HG03196 (cell line): ENCODE results near the gene CEBPG.

Source experiments
- ATAC-seq: cut with Tn5 transposase; IDR thresholded peaks from one replicate; pipeline ENCODE4 v1.9.1; 2021; ENCODE audit not compliant: unreplicated experiment

CEBPG gene

DNA sequence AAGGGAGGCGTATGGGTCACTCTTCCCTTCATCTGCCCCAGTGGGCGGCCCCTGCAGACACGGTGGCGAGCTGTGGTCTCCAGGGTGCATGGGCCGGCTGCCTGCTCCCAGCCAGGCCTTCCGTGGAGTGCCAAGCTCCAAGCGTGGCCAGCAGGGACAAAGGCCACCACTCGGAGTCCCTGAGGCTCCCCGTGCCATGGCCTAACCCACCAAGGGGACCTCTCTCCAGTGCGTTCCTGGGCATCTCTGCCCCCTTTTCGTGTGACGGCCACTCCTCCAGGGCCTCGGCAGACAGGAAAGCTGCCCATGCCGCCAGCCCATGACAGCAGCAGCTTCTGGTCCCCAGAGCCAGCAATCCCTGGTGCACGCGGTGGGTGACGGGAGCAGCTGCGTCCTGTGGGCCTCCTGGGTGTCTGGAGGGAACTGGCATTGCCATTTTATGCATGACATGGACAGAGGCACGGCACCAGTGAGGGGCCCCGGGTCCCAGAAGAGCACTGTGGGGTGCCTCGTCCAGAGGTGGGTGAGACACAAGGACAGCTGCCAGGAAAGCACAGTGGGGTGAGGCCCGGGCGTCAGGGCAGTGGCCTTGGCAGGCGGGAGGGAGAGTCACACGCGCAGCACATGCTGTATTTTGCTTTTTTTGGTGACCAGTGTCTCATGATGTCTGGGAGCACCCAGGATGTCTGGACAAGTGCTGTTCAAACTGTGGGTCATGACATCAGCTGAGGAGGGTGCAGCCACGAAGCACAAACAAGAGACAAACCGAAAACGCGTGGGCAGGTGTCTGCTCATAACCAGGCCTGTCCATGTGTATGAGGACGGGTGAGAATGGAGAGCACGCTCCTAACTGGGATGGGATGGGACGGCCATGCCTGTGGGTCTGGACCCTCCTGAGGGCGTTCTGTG is 32.3 kb downstream of the CEBPG start:
- no peak for ATAC-seq

DNA sequence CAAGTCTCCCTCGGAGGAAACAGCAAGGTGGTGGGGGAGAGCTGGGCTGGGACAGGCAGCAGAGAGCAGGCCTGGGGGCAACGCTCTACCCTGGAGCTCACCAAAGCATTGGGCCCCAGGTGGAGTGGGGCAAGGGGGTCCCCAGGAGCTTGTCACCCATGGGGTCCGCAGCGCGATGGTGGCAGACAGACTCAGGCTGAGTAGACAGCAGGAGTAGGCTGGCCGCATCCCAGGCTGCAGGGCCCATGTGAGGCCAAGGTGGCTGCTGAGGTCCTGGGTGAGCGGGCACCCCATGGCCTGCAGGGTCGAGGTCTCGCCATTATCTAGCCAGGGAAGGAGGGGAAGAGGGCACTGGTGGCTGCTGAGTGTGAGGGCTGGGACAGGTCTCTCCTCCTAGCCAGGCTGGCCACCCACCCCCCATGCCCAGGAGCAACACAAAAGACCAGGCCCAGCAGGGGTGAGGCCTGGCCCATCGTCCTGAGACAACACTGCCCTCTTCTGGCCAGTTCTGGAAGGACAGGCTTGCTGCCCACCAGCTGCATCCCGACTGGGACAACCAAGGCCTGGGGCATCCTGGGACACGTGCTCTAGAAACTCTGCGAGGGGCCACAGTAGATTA is 33.1 kb downstream of the CEBPG start:
- no peak for ATAC-seq

DNA sequence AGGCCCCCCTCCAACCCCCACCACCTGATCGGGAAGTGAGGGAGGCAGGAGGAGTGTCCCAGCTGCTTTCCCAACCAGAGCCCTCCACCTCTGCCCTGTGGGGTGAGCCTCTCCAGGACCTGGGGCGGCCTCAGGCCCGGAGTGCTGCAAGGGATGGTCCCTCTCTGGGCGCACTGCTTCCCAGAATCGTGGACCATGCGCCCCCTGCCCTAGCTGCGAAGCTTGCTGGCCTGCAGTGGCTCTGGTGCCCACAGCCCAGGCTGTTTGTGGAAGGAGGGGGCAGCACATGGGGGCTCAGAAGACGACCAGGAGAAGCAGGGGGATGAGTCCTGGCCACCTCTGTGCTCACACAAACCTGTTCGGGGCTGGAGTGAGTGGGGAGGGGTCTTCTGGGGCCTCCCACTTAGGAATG is 33.6 kb downstream of the CEBPG start:
- no peak for ATAC-seq

DNA sequence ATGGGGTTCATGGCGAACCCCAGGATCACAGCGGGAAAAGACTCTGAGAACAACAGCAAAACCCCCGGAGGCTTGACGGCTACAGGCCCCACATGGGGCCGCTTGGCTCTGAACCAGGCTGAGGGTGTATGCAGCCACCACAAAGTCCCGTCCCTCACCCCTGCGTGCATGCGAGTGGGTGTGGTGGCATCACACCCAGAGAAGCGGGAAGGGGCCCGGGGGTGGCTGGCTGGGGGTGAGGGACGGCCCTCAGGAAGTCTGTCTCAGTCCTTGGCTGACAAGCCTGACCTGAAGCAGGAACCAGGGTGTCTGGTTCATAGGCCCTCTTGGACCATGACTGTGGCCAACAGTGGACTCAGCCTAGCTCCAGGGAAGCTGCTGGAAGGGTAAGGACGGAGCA is 34.2 kb downstream of the CEBPG start:
- no peak for ATAC-seq

DNA sequence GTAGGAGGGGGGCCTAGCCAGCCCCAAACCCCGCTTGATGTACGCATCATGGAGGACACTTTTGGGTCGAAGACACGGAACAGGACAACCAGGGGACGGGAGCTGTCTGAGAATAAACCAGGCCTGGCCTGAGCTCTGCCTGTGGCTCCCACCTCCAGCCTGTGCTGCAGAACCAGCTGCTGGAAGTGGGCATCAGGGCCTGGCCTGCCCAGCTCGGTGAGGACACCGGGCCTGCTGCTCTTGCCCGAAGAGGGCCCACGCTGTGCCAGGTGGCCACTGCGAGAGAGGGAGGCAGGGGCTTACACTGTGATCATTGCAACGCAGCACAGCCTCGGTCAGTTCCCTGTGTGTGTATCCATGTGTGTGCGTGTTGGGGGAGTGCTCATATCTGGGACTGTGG is 34.6 kb downstream of the CEBPG start:
- ATAC-seq, result no peak

DNA sequence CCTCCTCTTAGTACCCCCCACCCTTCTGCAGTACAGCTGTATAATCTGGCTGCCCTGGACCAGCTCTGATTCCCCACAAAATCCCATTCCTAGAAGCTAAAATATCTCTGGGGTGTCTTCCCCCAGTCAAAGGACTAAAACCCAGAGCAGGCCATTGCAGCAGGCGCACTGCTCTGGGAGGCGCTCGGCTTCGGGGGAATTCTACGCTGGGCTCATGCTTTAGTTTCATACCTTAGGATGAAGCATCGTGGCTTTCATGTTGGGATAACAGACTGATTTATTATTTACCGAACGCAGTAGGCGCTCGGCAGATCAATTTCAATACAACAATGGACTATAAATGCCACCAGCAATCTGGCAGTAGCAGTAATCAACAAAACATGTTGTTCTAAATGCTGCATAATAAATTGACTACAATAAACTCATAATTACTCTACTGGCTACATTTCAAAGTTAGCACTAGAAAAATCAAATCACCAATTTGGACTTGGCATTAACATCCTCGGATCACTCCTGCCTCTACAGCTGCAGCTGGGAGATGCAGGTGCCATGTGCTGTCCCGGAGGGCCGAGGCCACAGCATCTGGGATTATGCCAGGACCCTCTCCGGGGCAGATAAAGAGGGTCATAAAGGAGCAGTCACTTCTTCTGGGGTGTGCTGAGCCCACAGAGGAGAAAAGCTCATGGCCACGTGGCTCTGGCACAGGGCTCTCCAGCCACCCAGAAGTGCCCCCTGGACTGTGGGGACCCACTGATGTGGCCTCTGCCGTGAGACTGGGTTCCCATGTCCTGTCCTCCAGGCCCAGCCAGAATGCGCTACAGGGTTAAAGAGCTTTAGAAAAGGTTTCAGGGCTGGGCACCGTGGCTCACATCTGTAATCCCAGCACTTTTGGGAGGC is 35.3 kb downstream of the CEBPG start:
- ATAC-seq, result no peak

DNA sequence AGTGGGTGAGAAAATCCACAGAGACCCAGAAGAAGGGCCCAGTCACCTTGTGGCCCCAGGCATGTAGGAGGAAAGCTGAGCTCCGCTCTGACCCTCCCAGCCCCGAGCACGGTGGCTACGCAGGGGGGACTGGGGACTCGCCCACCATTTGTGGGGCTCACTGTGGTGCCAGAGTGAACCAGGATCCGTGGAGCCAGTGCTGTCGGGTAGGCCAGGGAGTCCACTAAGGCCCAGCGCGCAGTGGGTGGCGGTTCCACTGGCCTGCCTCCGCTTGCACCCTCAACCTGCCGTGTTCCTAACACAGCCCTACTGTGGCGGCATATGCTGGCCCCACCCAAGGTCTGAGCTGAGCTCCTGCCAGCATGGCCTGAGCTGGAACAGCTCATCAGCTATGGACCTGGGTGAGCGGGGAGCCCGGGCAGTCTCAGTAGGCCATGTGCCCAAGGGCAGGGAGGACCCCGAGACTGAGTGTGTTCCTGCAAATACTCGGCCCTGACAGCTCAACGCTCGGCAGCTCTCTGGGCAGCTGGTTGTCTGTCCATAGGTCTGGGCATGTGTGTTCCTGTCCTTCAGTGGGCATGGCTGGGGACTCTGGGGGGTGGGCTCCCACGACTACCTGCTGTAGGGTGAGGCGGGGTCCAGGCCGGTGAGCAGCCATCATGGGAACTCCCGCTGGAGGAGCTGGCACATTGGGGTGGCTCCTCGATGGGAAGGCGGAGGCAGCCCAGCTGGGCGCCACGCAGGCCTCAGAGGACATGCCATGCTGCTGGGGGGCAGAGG is 36.6 kb downstream of the CEBPG start:
- no peak for ATAC-seq

DNA sequence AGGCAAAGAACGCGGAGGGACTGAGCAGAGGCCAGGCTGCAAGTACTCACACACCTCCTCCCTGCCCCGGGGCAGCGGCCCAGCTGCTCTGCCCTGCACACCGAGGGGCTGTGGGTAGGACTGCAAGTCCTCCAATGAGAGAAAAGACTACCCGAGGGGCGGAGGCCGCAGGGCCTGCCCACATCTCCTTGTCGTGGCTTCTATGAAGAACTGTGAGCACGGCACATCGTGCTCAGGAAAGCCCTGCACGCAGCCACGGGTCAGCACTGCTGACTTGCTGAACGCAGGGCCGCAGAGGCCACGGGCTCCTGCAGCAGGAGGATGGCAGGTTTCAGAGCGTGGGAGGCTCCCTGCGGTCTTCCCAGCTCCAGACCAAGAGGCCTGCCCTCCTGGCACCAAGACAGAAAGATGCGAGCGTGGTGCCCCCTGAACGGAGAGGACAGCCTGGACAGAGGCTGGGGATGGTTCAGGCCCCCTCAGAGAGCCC is 37.4 kb downstream of the CEBPG start:
- no peak for ATAC-seq

DNA sequence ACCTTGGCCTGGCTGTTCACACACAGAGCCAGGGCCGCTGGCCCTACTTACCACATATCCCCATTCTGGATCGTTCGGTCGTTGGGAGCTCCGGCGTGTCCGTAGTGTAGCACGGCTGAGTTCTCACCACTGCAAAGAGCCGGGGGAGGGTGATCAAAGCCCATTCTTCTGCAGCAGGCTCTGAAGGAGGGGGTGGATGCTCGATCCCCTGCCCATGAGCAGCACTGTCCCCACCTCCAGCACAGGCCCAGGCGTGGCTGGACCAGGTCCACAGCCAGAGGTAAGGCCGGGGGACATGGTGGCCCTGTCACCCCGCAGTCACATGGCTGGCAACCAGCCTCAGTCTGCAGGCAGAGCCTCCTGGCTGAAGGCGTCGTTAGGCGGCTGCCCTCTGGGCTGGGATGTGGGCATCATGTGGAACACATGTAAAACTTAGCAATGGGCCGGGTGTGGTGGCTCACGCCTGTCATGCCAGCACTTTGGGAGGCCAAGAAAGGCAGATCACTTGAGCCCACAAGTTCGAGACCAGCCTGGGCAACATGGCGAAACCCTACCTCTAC is 38.2 kb downstream of the CEBPG start:
- no peak for ATAC-seq

DNA sequence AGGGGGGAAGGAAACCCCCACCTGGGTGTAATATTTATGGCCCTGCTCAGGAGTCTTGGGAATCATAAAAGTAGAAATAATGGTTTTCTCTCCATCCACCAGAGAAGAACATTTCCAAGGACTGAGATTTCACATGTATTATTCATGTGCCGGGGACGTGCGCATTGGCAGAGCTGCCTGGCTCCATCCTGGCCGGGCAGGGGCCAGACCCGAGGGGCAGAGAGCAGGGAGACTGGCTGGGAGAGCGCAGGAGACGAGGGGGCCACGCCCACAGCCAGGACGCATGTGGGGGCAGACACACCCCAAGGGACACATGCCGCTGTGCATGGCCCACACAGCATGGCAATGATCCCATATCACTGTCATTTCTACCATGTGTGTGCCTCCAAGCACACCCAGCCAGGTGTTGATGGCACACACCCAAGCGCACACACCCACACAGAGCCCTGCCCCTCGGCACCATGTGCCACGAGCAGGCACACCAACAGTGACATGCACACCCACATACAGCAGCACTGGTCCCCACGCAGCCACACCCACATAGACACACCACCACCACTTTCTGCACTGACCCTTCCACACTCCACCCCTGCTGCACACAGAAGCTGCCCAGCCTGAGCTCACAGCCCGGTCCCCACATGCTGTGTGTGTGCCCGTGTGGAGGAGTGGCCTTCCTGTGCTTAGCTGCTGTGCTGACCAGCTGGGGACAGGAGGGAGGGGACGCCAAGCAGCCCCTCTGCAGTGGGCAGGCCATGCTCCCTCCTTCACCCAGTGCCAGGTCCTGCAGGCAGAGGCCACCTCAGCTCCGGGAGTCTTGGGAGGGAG is 39.3 kb downstream of the CEBPG start:
- ATAC-seq, result no peak

DNA sequence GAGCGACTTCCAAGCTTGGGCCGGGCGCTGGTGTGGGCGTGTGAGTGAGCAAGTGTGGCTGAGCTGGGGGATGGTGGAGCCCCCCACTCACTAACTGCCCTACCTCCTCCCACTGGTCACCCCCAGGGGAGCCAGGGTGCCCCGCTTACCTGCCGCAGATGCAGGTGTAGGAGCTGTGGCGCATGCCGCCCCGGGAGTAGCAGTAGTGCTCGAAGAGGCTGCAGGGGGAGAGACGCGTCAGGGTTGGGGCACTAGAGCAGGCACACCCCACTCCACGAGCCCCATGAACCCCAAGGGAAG is 39.9 kb downstream of the CEBPG start:
- no peak for ATAC-seq

DNA sequence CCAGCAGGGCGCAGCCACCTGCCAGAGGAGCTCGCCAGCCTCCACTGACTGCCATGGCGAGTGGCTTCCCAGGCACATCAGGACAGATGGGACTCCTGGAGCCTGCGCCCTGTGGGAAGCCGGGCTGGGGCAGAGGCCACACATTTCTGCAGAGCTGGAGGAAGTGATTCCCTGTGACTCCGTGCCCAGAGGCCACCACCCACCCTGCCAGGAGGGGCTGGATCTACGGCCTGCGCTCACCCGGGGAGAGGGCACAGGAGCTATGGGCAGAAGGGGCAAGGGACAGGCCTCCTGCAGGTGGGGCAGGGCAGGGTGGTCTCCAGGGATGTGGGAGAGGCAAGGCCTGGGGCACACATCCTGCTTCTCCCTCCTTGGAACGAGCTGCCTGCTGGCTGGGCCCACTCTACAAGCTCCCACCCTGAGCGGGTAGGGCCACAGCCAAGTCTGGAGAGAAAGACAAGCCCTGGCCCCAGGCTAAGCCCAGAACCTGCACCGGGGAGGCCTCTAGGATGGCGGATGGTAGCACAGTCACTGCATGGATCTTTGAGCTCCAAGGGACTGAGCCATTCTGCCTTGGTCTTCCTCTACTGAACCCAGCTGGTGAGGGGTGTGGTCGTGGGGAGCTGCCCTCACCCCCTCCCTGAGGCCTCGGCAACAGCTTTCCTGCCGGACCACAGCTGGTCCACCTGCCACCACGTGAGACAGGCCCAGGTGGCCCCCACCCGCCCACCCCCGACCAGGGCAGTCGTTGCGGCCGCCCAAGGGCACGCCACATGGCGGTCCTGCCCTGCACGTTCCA is 40.6 kb downstream of the CEBPG start:
- ATAC-seq, result no peak

DNA sequence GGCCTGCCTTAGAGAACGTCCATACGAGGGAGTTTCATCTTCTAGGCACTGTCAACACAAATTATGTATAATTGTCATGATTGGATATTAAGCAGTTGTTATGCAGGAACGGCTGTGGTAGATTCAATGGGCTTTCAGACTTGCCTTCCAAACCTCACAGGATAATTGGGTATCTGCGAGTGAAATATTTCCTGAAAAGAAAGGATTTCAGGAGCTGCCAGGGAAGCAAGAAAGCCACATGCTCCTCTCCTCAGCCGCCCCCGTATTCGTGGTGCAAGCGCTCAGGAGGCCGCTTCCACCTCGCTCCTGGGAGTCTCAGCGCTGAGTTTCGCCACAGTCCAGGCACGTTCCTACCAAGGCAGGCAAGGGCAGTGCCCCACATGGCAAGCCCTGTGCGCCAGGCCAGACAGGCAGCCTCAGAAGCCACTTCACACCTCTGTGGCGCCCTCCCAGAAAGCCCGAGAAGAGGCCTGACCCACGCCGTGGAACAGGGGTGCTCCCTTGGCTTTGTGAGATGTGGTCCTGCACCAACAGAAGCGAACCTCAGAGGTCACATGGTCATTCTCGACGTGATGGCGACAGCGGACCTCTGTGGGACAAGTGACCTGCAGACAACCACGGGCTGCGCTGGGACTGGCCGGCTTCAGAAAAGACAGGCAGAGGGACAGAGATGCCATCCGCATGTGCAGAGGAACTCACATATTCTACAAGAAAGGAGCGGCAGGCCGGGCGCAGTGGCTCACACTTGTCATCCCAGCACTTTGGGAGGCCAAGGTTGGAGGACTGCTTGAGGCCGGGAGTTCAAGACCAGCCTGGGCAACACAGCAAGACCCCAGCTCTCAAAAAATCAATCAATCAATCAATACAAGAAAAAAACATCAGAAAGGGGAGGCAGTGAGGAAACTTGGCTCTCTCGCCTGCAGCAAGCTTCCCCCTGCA is 41.4 kb downstream of the CEBPG start:
- no peak for ATAC-seq

DNA sequence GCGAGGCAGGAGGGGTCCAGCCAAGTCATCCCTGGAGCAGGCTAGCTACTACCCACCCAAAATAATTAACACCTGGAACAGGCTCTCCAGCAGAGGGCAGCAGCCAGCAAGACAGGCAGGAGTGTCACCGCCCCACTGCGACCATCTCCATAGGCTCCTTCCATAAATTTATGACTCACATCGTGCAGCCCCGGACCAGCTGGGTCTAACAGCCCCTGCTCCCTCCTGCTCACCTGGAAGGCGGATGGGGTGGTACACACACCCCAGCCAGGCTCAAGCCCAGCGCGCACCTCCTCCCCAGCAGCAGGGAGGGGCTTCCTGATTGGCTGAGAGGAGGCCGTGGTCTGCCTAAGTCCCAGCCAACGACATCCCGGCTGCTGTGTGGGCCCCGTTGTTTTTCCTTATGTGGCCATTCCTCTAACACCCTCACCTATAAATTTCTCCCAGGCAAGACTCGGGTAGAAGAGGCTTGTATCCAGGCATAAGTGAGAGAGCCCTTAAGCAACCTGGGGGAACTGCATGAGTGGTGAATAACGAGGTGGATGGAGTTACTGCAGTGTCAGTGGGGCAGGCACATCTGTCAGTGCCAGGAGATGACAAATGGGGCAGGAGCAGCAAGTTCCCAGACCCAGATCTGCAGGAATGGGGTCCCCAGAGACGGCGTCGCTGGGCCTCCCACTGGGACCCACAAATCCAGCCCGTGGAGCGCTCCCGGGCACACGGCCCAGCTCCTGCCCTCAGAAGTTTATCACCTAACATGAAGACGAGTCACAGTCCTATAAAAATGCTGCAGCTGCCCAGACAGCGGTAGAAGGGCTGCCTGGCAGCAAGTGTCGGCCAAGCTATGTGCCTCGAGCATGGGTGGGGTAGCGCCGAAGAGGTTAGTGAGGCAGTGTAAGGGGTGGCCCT is 43.1 kb downstream of the CEBPG start:
- no peak for ATAC-seq

DNA sequence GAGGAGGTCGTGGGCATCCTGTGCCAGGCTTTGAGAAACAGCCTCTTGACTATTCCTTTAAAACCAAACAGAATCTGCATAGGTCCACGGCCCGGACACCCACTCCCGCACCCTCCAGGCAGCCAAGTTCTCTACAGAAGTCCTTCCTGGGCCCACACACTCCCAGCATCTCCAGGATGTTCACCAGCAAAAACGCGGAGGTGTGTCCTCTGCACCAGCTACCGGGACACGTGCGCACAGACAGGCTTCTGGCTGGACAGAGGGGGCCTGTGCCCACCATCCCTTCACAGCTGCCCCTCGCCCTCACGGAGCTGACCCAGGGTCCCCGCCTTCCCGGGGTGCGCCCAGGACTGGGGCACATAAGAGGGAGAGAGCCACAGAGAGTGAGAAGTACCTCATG is 44.2 kb downstream of the CEBPG start:
- ATAC-seq, result no peak

DNA sequence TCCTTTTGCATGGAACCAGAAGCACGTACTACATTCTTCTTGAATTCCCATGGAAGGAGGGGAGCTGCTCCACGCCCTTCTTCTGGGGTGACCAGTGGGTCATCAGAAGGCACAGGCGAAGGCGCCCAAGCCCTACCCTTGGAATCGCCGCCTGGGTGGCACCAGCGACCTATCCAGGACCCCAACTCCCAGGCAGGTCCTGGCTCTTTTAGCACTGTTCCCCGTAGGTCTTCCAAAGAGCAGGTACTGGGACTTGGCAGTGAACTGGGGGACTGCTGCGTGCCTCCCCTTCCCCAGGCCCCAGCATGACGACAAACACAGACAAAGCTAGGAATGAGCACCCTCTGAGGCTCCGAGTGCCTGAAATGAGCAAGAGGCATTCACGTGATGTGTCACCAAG is 45.0 kb downstream of the CEBPG start:
- ATAC-seq, result no peak
